Measurements from ENCODE around the gene TSHZ2.

DNA sequence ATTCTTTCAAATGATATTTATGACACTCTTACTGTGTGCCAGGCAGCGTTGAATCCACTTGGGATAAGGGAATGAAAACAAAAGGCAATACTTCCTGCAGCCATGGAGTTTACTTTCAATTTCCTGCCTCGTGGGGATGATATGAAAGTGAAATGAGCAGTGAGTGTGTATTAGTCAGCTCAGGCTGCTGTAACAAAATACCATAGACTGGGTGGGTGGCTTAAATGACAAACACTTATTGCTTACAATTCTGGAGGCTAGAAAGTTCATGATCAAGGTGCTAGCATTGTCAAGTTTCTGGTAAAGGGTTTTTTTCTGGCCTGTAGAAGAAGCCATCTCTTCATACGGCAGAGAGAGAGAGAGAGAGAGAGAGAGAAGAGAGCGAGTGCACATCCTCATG, 41.7 kb downstream of the TSHZ2 start:
- TF ChIP-seq, protein P1, sequence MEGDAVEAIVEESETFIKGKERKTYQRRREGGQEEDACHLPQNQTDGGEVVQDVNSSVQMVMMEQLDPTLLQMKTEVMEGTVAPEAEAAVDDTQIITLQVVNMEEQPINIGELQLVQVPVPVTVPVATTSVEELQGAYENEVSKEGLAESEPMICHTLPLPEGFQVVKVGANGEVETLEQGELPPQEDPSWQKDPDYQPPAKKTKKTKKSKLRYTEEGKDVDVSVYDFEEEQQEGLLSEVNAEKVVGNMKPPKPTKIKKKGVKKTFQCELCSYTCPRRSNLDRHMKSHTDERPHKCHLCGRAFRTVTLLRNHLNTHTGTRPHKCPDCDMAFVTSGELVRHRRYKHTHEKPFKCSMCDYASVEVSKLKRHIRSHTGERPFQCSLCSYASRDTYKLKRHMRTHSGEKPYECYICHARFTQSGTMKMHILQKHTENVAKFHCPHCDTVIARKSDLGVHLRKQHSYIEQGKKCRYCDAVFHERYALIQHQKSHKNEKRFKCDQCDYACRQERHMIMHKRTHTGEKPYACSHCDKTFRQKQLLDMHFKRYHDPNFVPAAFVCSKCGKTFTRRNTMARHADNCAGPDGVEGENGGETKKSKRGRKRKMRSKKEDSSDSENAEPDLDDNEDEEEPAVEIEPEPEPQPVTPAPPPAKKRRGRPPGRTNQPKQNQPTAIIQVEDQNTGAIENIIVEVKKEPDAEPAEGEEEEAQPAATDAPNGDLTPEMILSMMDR (IDR thresholded peaks at IDR 0.05; ENCODE audit: insufficient read depth, low read depth, low read length) = no peak
- no peak for TF ChIP-seq EZH2 (IDR thresholded peaks at IDR 0.05; ENCODE audit: insufficient read depth, low read length)

Data from astrocyte (in vitro differentiated cells and primary cell).